ENCODE measurements around the gene NCK2. TPM values are rescaled to one million over a fixed set of nuclear protein-coding genes. Genes with fewer than 3 reads are reported as not detected.

NCK2 gene
- total RNA-seq, 5 donors from 2014 or later (not counting 1 experiment from before 2014, with no cell fraction given), result 97.7 to 154 (median 120) TPM

GRCh38 chr2:105782123-105782522 is 37.4 kb downstream of the NCK2 start:
- Histone ChIP-seq H3K4me3 (ENCODE audit: control insufficient read depth in 1 of 2, extremely low read depth in 1 of 2, low read length in 1 of 2) (no peak overlapping the region), H3K36me3 (ENCODE audit: control insufficient read depth in 2 of 2, extremely low read depth in 1 of 2, insufficient read depth in 1 of 2, low read length in 1 of 2) (peaks cover 10 to 25% of the 10 kb centered on the region in 2 donors), H3K27me3 (replicated peaks in 1 of 2; ENCODE audit: control insufficient read depth in 2 of 2, extremely low read depth in 1 of 2, insufficient read depth in 2 of 2, low read length in 1 of 2) (no peaks in the 10 kb centered on the region), H3K4me1 (ENCODE audit: control insufficient read depth in 1 of 2, extremely low read depth in 1 of 2, insufficient read depth in 2 of 2, low read length in 2 of 2) (peaks cover 76 to 96% of the 10 kb centered on the region in 2 experiments), H3K27ac (ENCODE audit: low read length) (peak overlapping the region; percentile 22), H3K9me3 (no peaks in the 10 kb centered on the region)
- peaks cover 17% of the 10 kb centered on the region for H3K36me3 Mint-ChIP-seq
- peak overlapping the region; percentile 65 to 70 (median 66) for H3K4me3 Mint-ChIP-seq
- ChIA-PET POLR2A (interaction anchor here in 1 of 2 donors (0.6 kb wide), 1 partner anchor 63 kb away, joined by 3 read pairs; no protein-coding TSS in a partner anchor), CTCF (interaction anchor here in 1 of 2 donors (0.8 kb wide), 1 partner anchor 13 kb away, joined by 4 read pairs; no protein-coding TSS in a partner anchor)
- no peaks in the 10 kb centered on the region for H3K27me3 Mint-ChIP-seq
- ATAC-seq (replicated peaks in 1 of 4) (peak in 3 of 4 experiments; percentile 10 to 38 (median 12)), DNase-seq (peak in 2 of 35 experiments; percentile 47 to 63)
- no peaks in the 10 kb centered on the region for H3K9me3 Mint-ChIP-seq
- H3K27ac Mint-ChIP-seq, result peak overlapping the region; percentile 88 to 92
- WGBS (ENCODE audit: insufficient coverage), result no CpG with 5 or more reads among the region's 6 CpGs
- H3K4me1 Mint-ChIP-seq, result peaks cover 95 to 98% (median 97%) of the 10 kb centered on the region in 3 donors

- ChIA-PET CTCF (interaction anchor here (0.6 to 1.3 kb wide), 5 partner anchors 9 to 311 kb away, joined by 3 to 4 read pairs (median 3); no protein-coding TSS in a partner anchor), POLR2A (interaction anchor here (0.6 to 0.9 kb wide), 2 partner anchors 11 to 307 kb away, joined by 3 read pairs; no protein-coding TSS in a partner anchor)
- H3K9me3 Mint-ChIP-seq, result no peaks in the 10 kb centered on the region
- Histone ChIP-seq H3K9me3 (no peaks in the 10 kb centered on the region), H3K27me3 (replicated peaks in 1 of 2; ENCODE audit: control insufficient read depth in 2 of 2, extremely low read depth in 1 of 2, insufficient read depth in 2 of 2, low read length in 1 of 2) (no peaks in the 10 kb centered on the region), H3K27ac (ENCODE audit: low read length) (peak overlapping the region; percentile 22), H3K4me3 (ENCODE audit: control insufficient read depth in 1 of 2, extremely low read depth in 1 of 2, low read length in 1 of 2) (peak overlapping the region; percentile 1 to 25), H3K36me3 (ENCODE audit: control insufficient read depth in 2 of 2, extremely low read depth in 1 of 2, insufficient read depth in 1 of 2, low read length in 1 of 2) (peaks cover 12 to 23% of the 10 kb centered on the region in 2 donors), H3K4me1 (ENCODE audit: control insufficient read depth in 1 of 2, extremely low read depth in 1 of 2, insufficient read depth in 2 of 2, low read length in 2 of 2) (peaks cover 74 to 96% of the 10 kb centered on the region in 2 experiments)
- H3K36me3 Mint-ChIP-seq, result peaks cover 17% of the 10 kb centered on the region
- DNase-seq (no peak), ATAC-seq (replicated peaks in 1 of 4) (peak in 2 of 4 experiments; percentile 12 to 18)
- no peaks in the 10 kb centered on the region for H3K27me3 Mint-ChIP-seq
- WGBS (ENCODE audit: insufficient coverage), result 42% methylated on average over 5 of the region's 12 CpGs
- H3K4me1 Mint-ChIP-seq, result peaks cover 95 to 98% (median 97%) of the 10 kb centered on the region in 3 donors
- H3K27ac Mint-ChIP-seq, result peak overlapping the region; percentile 88 to 92
- peak overlapping the region; percentile 65 to 70 (median 66) for H3K4me3 Mint-ChIP-seq
Observed at GRCh38 chr2:105782646-105783045, 37.9 kb downstream of the NCK2 start.

- peak overlapping the region; percentile 65 to 70 (median 66) for H3K4me3 Mint-ChIP-seq
- peak overlapping the region; percentile 1 to 25 for H3K4me3 ChIP-seq (ENCODE audit: control insufficient read depth in 1 of 2, extremely low read depth in 1 of 2, low read length in 1 of 2)
- H3K36me3 ChIP-seq (ENCODE audit: control insufficient read depth in 2 of 2, extremely low read depth in 1 of 2, insufficient read depth in 1 of 2, low read length in 1 of 2), result peaks cover 12 to 22% of the 10 kb centered on the region in 2 donors
- peak overlapping the region; percentile 88 to 92 for H3K27ac Mint-ChIP-seq
- H3K9me3 ChIP-seq, result no peaks in the 10 kb centered on the region
- peaks cover 17% of the 10 kb centered on the region for H3K36me3 Mint-ChIP-seq
- ChIA-PET POLR2A (interaction anchor here (0.6 to 0.9 kb wide), 3 partner anchors 12 to 306 kb away, joined by 3 read pairs; no protein-coding TSS in a partner anchor), CTCF (interaction anchor here (0.6 to 1.3 kb wide), 5 partner anchors 9 to 311 kb away, joined by 3 to 4 read pairs (median 3); no protein-coding TSS in a partner anchor)
- peak overlapping the region; percentile 22 for H3K27ac ChIP-seq (ENCODE audit: low read length)
- WGBS (ENCODE audit: insufficient coverage), result 32% methylated on average over 9 of the region's 18 CpGs
- no peaks in the 10 kb centered on the region for H3K9me3 Mint-ChIP-seq
- peaks cover 95 to 98% (median 97%) of the 10 kb centered on the region in 3 donors for H3K4me1 Mint-ChIP-seq
- DNase-seq (no peak), ATAC-seq (replicated peaks in 1 of 4) (peak; percentile 23 to 39 (median 30))
- H3K27me3 Mint-ChIP-seq, result no peaks in the 10 kb centered on the region
- peaks cover 74 to 93% of the 10 kb centered on the region in 2 experiments for H3K4me1 ChIP-seq (ENCODE audit: control insufficient read depth in 1 of 2, extremely low read depth in 1 of 2, insufficient read depth in 2 of 2, low read length in 2 of 2)
- H3K27me3 ChIP-seq (replicated peaks in 1 of 2; ENCODE audit: control insufficient read depth in 2 of 2, extremely low read depth in 1 of 2, insufficient read depth in 2 of 2, low read length in 1 of 2), result no peaks in the 10 kb centered on the region
Observed at GRCh38 chr2:105783151-105783738, 38.5 kb downstream of the NCK2 start.

- DNase-seq (no peak), ATAC-seq (replicated peaks in 1 of 4) (no peak)
- Mint-ChIP-seq H3K27me3 (no peaks in the 10 kb centered on the region), H3K27ac (peak overlapping the region; percentile 88 to 92), H3K9me3 (no peaks in the 10 kb centered on the region), H3K4me1 (peaks cover 97 to 99% (median 98%) of the 10 kb centered on the region in 3 donors), H3K36me3 (peaks cover 17% of the 10 kb centered on the region), H3K4me3 (peak overlapping the region in 2 of 3 donors; percentile 29 to 66)
- Histone ChIP-seq H3K4me1 (ENCODE audit: control insufficient read depth in 1 of 2, extremely low read depth in 1 of 2, insufficient read depth in 2 of 2, low read length in 2 of 2) (peaks cover 70 to 90% of the 10 kb centered on the region in 2 experiments), H3K4me3 (ENCODE audit: control insufficient read depth in 1 of 2, extremely low read depth in 1 of 2, low read length in 1 of 2) (no peak overlapping the region), H3K36me3 (ENCODE audit: control insufficient read depth in 2 of 2, extremely low read depth in 1 of 2, insufficient read depth in 1 of 2, low read length in 1 of 2) (peaks cover 12 to 22% of the 10 kb centered on the region in 2 donors), H3K27me3 (replicated peaks in 1 of 2; ENCODE audit: control insufficient read depth in 2 of 2, extremely low read depth in 1 of 2, insufficient read depth in 2 of 2, low read length in 1 of 2) (no peaks in the 10 kb centered on the region), H3K27ac (ENCODE audit: low read length) (peak overlapping the region; percentile 22), H3K9me3 (no peaks in the 10 kb centered on the region)
- ChIA-PET CTCF (no interaction called here), POLR2A (no interaction called here)
- 92% methylated on average over 9 of the region's 10 CpGs for WGBS (ENCODE audit: insufficient coverage)
Observed at GRCh38 chr2:105783972-105784371, 39.3 kb downstream of the NCK2 start.

GRCh38 chr2:105784589-105784988 is 39.9 kb downstream of the NCK2 start:
- Mint-ChIP-seq H3K4me1 (peaks cover 98 to 99% (median 99%) of the 10 kb centered on the region in 3 donors), H3K27ac (peak overlapping the region; percentile 88 to 92), H3K36me3 (peaks cover 17% of the 10 kb centered on the region), H3K4me3 (peak overlapping the region in 1 of 3 donors; percentile 66), H3K9me3 (no peaks in the 10 kb centered on the region), H3K27me3 (no peaks in the 10 kb centered on the region)
- ChIA-PET POLR2A (no interaction called here), CTCF (no interaction called here)
- H3K4me3 ChIP-seq (ENCODE audit: control insufficient read depth in 1 of 2, extremely low read depth in 1 of 2, low read length in 1 of 2), result no peak overlapping the region
- no peak for DNase-seq
- H3K4me1 ChIP-seq (ENCODE audit: control insufficient read depth in 1 of 2, extremely low read depth in 1 of 2, insufficient read depth in 2 of 2, low read length in 2 of 2), result peaks cover 65 to 90% of the 10 kb centered on the region in 2 experiments
- H3K27me3 ChIP-seq (replicated peaks in 1 of 2; ENCODE audit: control insufficient read depth in 2 of 2, extremely low read depth in 1 of 2, insufficient read depth in 2 of 2, low read length in 1 of 2), result no peaks in the 10 kb centered on the region
- peaks cover 12 to 22% of the 10 kb centered on the region in 2 donors for H3K36me3 ChIP-seq (ENCODE audit: control insufficient read depth in 2 of 2, extremely low read depth in 1 of 2, insufficient read depth in 1 of 2, low read length in 1 of 2)
- H3K9me3 ChIP-seq, result no peaks in the 10 kb centered on the region
- no CpG with 5 or more reads among the region's 5 CpGs for WGBS (ENCODE audit: insufficient coverage)
- ATAC-seq (replicated peaks in 1 of 4), result no peak
- peak overlapping the region; percentile 22 for H3K27ac ChIP-seq (ENCODE audit: low read length)

GRCh38 chr2:105785095-105785847 is 40.6 kb downstream of the NCK2 start:
- Histone ChIP-seq H3K36me3 (ENCODE audit: control insufficient read depth in 2 of 2, extremely low read depth in 1 of 2, insufficient read depth in 1 of 2, low read length in 1 of 2) (peaks cover 12 to 22% of the 10 kb centered on the region in 2 donors), H3K4me3 (ENCODE audit: control insufficient read depth in 1 of 2, extremely low read depth in 1 of 2, low read length in 1 of 2) (no peak overlapping the region), H3K9me3 (no peaks in the 10 kb centered on the region), H3K4me1 (ENCODE audit: control insufficient read depth in 1 of 2, extremely low read depth in 1 of 2, insufficient read depth in 2 of 2, low read length in 2 of 2) (peaks cover 66 to 93% of the 10 kb centered on the region in 2 experiments), H3K27me3 (replicated peaks in 1 of 2; ENCODE audit: control insufficient read depth in 2 of 2, extremely low read depth in 1 of 2, insufficient read depth in 2 of 2, low read length in 1 of 2) (no peaks in the 10 kb centered on the region), H3K27ac (ENCODE audit: low read length) (peak overlapping the region; percentile 88)
- H3K36me3 Mint-ChIP-seq, result peaks cover 17% of the 10 kb centered on the region
- H3K4me1 Mint-ChIP-seq, result peaks cover 99% of the 10 kb centered on the region in 3 donors
- peak overlapping the region in 2 of 3 donors; percentile 21 to 66 for H3K4me3 Mint-ChIP-seq
- POLR2A ChIA-PET, result no interaction called here
- CTCF ChIA-PET, result interaction anchor here in 1 of 2 donors (1.3 to 6.3 kb wide), 3 partner anchors 10 to 209 kb away, joined by 4 to 48 read pairs (median 20); no protein-coding TSS in a partner anchor
- ATAC-seq (replicated peaks in 1 of 4) (no peak), DNase-seq (no peak)
- H3K27me3 Mint-ChIP-seq, result no peaks in the 10 kb centered on the region
- no peaks in the 10 kb centered on the region for H3K9me3 Mint-ChIP-seq
- WGBS (ENCODE audit: insufficient coverage), result 85% methylated on average over 14 of the region's 17 CpGs
- peak overlapping the region; percentile 73 to 92 for H3K27ac Mint-ChIP-seq
